H1 (cell line): ENCODE measurements around the gene PCDHB6. TPM values are rescaled to one million over a fixed set of nuclear protein-coding genes. Genes with fewer than 3 reads are reported as not detected.

ENCODE experiments used
- CBX8 ChIP-seq: fragments of 300-800, 300-1000 bp; sonication (generic); IDR thresholded peaks from 2 replicates; pipeline ENCODE4 v1.7.1; 2016; ENCODE audit warnings: low read depth, low read length, borderline replicate concordance
- CEBPB ChIP-seq: IDR thresholded peaks from 2 replicates; pipeline ENCODE4 v1.6.1; 2012; ENCODE audit warnings: low read depth, low read length
- CREB1 ChIP-seq: IDR thresholded peaks from 2 replicates; pipeline ENCODE4 v1.6.1; 2012; ENCODE audit warnings: inconsistent platforms
- EGR1 ChIP-seq: IDR thresholded peaks from 2 replicates; pipeline ENCODE4 v1.6.1; 2011; ENCODE audit warnings: low read depth, low read length, borderline replicate concordance
- EZH2 ChIP-seq: fragments of 200-600 bp; sonication (generic); IDR thresholded peaks from 2 replicates; pipeline ENCODE4 v1.7.1; 2012; ENCODE audit warnings: low read depth, mild to moderate bottlenecking, moderate library complexity, low read length, inconsistent platforms; ENCODE audit not compliant: severe bottlenecking
- HDAC6 ChIP-seq: IDR thresholded peaks from one replicate; pipeline ENCODE4 v1.7.1; 2012; ENCODE audit warnings: low read depth, mild to moderate bottlenecking, inconsistent platforms, low read length, moderate library complexity
- POLR2AphosphoS5 ChIP-seq: IDR thresholded peaks from 2 replicates; pipeline ENCODE4 v1.6.1; 2011; ENCODE audit warnings: low read depth, low read length
- SP1 ChIP-seq: IDR thresholded peaks from 2 replicates; pipeline ENCODE4 v1.6.1; 2011; ENCODE audit warnings: low read depth, low read length
- polyA plus RNA-seq, 7 experiments: library from polyadenylated mRNA; depleted of rRNA in 3 of 7; stranded (reverse) in 5 of 7; unstranded in 2 of 7; fragments of >200 nt in 5 of 7; fragments of 200-250 nt in 2 of 7; gene quantifications; 1 replicate in 5 of 7; 2 replicates in 1 of 7; 4 replicates in 1 of 7; pipeline versions ENCODE4 v1.2.1 to v1.2.3, GENCODE V29; 2011 to 2013; ENCODE audit warnings: missing spikeins in 2 of 7, mixed read lengths in 2 of 7
- total RNA-seq: library from RNA; stranded (reverse); fragmentation: NEBNext Ultra II Directional; extraction: Animal tissue kit (Norgen Biotek cat#: 25700); gene quantifications from 2 replicates; pipeline ENCODE4 v1.2.1, GENCODE V29; 2021
- TF ChIP-seq, protein P1 (sequence below): fragments of 300-600 bp; sonication (generic); IDR thresholded peaks from 2 replicates; pipeline ENCODE4 v1.7.1; 2012; ENCODE audit warnings: low read length, moderate library complexity, mild to moderate bottlenecking, inconsistent platforms; ENCODE audit not compliant: insufficient replicate concordance
- TF ChIP-seq, protein P2 (sequence below): IDR thresholded peaks from 2 replicates; pipeline ENCODE4 v1.6.1; 2011; ENCODE audit warnings: low read depth, mild to moderate bottlenecking, low read length; ENCODE audit not compliant: insufficient read depth

PCDHB6 gene
- total and polyA plus RNA-seq, 2 of the 8 experiments (the other 6 are each of a cell fraction or from before 2014, with no cell fraction given) = 0.28 to 0.29 TPM

DNA sequence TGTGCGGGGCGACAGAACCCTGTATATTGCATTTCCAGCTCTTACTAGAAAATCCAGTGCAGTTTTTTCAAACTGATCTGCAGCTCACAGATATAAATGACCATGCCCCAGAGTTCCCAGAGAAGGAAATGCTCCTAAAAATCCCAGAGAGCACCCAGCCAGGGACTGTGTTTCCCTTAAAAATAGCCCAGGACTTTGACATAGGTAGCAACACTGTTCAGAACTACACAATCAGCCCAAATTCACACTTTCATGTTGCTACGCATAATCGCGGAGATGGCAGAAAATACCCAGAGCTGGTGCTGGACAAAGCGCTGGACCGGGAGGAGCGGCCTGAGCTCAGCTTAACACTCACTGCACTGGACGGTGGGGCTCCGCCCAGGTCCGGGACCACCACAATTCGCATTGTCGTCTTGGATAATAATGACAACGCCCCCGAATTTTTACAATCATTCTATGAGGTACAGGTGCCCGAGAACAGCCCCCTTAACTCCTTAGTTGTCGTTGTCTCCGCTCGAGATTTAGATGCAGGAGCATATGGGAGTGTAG is 14.1 kb upstream of the PCDHB6 start (continued):
- TF ChIP-seq, protein P1, sequence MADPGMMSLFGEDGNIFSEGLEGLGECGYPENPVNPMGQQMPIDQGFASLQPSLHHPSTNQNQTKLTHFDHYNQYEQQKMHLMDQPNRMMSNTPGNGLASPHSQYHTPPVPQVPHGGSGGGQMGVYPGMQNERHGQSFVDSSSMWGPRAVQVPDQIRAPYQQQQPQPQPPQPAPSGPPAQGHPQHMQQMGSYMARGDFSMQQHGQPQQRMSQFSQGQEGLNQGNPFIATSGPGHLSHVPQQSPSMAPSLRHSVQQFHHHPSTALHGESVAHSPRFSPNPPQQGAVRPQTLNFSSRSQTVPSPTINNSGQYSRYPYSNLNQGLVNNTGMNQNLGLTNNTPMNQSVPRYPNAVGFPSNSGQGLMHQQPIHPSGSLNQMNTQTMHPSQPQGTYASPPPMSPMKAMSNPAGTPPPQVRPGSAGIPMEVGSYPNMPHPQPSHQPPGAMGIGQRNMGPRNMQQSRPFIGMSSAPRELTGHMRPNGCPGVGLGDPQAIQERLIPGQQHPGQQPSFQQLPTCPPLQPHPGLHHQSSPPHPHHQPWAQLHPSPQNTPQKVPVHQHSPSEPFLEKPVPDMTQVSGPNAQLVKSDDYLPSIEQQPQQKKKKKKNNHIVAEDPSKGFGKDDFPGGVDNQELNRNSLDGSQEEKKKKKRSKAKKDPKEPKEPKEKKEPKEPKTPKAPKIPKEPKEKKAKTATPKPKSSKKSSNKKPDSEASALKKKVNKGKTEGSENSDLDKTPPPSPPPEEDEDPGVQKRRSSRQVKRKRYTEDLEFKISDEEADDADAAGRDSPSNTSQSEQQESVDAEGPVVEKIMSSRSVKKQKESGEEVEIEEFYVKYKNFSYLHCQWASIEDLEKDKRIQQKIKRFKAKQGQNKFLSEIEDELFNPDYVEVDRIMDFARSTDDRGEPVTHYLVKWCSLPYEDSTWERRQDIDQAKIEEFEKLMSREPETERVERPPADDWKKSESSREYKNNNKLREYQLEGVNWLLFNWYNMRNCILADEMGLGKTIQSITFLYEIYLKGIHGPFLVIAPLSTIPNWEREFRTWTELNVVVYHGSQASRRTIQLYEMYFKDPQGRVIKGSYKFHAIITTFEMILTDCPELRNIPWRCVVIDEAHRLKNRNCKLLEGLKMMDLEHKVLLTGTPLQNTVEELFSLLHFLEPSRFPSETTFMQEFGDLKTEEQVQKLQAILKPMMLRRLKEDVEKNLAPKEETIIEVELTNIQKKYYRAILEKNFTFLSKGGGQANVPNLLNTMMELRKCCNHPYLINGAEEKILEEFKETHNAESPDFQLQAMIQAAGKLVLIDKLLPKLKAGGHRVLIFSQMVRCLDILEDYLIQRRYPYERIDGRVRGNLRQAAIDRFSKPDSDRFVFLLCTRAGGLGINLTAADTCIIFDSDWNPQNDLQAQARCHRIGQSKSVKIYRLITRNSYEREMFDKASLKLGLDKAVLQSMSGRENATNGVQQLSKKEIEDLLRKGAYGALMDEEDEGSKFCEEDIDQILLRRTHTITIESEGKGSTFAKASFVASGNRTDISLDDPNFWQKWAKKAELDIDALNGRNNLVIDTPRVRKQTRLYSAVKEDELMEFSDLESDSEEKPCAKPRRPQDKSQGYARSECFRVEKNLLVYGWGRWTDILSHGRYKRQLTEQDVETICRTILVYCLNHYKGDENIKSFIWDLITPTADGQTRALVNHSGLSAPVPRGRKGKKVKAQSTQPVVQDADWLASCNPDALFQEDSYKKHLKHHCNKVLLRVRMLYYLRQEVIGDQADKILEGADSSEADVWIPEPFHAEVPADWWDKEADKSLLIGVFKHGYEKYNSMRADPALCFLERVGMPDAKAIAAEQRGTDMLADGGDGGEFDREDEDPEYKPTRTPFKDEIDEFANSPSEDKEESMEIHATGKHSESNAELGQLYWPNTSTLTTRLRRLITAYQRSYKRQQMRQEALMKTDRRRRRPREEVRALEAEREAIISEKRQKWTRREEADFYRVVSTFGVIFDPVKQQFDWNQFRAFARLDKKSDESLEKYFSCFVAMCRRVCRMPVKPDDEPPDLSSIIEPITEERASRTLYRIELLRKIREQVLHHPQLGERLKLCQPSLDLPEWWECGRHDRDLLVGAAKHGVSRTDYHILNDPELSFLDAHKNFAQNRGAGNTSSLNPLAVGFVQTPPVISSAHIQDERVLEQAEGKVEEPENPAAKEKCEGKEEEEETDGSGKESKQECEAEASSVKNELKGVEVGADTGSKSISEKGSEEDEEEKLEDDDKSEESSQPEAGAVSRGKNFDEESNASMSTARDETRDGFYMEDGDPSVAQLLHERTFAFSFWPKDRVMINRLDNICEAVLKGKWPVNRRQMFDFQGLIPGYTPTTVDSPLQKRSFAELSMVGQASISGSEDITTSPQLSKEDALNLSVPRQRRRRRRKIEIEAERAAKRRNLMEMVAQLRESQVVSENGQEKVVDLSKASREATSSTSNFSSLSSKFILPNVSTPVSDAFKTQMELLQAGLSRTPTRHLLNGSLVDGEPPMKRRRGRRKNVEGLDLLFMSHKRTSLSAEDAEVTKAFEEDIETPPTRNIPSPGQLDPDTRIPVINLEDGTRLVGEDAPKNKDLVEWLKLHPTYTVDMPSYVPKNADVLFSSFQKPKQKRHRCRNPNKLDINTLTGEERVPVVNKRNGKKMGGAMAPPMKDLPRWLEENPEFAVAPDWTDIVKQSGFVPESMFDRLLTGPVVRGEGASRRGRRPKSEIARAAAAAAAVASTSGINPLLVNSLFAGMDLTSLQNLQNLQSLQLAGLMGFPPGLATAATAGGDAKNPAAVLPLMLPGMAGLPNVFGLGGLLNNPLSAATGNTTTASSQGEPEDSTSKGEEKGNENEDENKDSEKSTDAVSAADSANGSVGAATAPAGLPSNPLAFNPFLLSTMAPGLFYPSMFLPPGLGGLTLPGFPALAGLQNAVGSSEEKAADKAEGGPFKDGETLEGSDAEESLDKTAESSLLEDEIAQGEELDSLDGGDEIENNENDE = no peak
- TF ChIP-seq HDAC6 (no peak), POLR2AphosphoS5 (no peak), SP1 (no peak), CEBPB (no peak), EGR1 (no peak), CBX8 (no peak), CREB1 (no peak), EZH2 (no peak)
- TF ChIP-seq, protein P2, sequence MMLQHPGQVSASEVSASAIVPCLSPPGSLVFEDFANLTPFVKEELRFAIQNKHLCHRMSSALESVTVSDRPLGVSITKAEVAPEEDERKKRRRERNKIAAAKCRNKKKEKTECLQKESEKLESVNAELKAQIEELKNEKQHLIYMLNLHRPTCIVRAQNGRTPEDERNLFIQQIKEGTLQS = no peak
